ENCODE measurements around the gene FTO.

The FTO gene

GRCh38 chr16:54165174-54165911, 461.4 kb downstream of the FTO start:
- Histone ChIP-seq H3K36me3 (ENCODE audit: insufficient read depth, low read length) (no peaks in the 10 kb centered on the region), H3K9ac (ENCODE audit: low read depth, low read length) (no peak overlapping the region), H3K9me3 (ENCODE audit: control insufficient read depth, insufficient read depth, low read length) (no peaks in the 10 kb centered on the region), H3K4me1 (ENCODE audit: insufficient read depth, low read length) (no peaks in the 10 kb centered on the region)

GRCh38 chr16:54165912-54166865, 462.2 kb downstream of the FTO start:
- no peaks in the 10 kb centered on the region for H3K9me3 ChIP-seq (ENCODE audit: control insufficient read depth, insufficient read depth, low read length)
- H3K36me3 ChIP-seq (ENCODE audit: insufficient read depth, low read length): no peaks in the 10 kb centered on the region
- no peaks in the 10 kb centered on the region for H3K4me1 ChIP-seq (ENCODE audit: insufficient read depth, low read length)
- H3K9ac ChIP-seq (ENCODE audit: low read depth, low read length): no peak overlapping the region

GRCh38 chr16:54169112-54169511, 465.2 kb downstream of the FTO start:
- H3K36me3 ChIP-seq (ENCODE audit: insufficient read depth, low read length): no peaks in the 10 kb centered on the region
- H3K9ac ChIP-seq (ENCODE audit: low read depth, low read length): no peak overlapping the region
- 0 out of 2 replicates have a peak, but pooled peaks cover 1% of the 10 kb centered on the region for H3K4me1 ChIP-seq (ENCODE audit: insufficient read depth, low read length)
- no peaks in the 10 kb centered on the region for H3K9me3 ChIP-seq (ENCODE audit: control insufficient read depth, insufficient read depth, low read length)

- H3K4me1 ChIP-seq (ENCODE audit: insufficient read depth, low read length): peaks cover 13% of the 10 kb centered on the region
- no peaks in the 10 kb centered on the region for H3K36me3 ChIP-seq (ENCODE audit: insufficient read depth, low read length)
- no peak overlapping the region for H3K9ac ChIP-seq (ENCODE audit: low read depth, low read length)
- H3K9me3 ChIP-seq (ENCODE audit: control insufficient read depth, insufficient read depth, low read length): no peaks in the 10 kb centered on the region
These were observed 467.9 kb downstream of the FTO start for GRCh38 chr16:54171626-54172537.

GRCh38 chr16:54173490-54173889, 469.5 kb downstream of the FTO start:
- Histone ChIP-seq H3K9me3 (ENCODE audit: control insufficient read depth, insufficient read depth, low read length) (no peaks in the 10 kb centered on the region), H3K9ac (ENCODE audit: low read depth, low read length) (no peak overlapping the region), H3K4me1 (ENCODE audit: insufficient read depth, low read length) (peaks cover 14% of the 10 kb centered on the region), H3K36me3 (ENCODE audit: insufficient read depth, low read length) (no peaks in the 10 kb centered on the region)

- Histone ChIP-seq H3K9ac (ENCODE audit: low read depth, low read length) (no peak overlapping the region), H3K36me3 (ENCODE audit: insufficient read depth, low read length) (no peaks in the 10 kb centered on the region), H3K9me3 (ENCODE audit: control insufficient read depth, insufficient read depth, low read length) (no peaks in the 10 kb centered on the region), H3K4me1 (ENCODE audit: insufficient read depth, low read length) (peaks cover 14% of the 10 kb centered on the region)
These were observed 470.2 kb downstream of the FTO start for GRCh38 chr16:54174201-54174600.

- no peak overlapping the region for H3K9ac ChIP-seq (ENCODE audit: low read depth, low read length)
- H3K9me3 ChIP-seq (ENCODE audit: control insufficient read depth, insufficient read depth, low read length): no peaks in the 10 kb centered on the region
- H3K4me1 ChIP-seq (ENCODE audit: insufficient read depth, low read length): peaks cover 14% of the 10 kb centered on the region
- no peaks in the 10 kb centered on the region for H3K36me3 ChIP-seq (ENCODE audit: insufficient read depth, low read length)
These were observed 470.8 kb downstream of the FTO start for GRCh38 chr16:54174750-54175149.

- H3K4me1 ChIP-seq (ENCODE audit: insufficient read depth, low read length): peaks cover 14% of the 10 kb centered on the region
- H3K9me3 ChIP-seq (ENCODE audit: control insufficient read depth, insufficient read depth, low read length): no peaks in the 10 kb centered on the region
- H3K9ac ChIP-seq (ENCODE audit: low read depth, low read length): no peak overlapping the region
- no peaks in the 10 kb centered on the region for H3K36me3 ChIP-seq (ENCODE audit: insufficient read depth, low read length)
These were observed 471.2 kb downstream of the FTO start for GRCh38 chr16:54175169-54175551.

GRCh38 chr16:54175552-54176375, 471.8 kb downstream of the FTO start:
- Histone ChIP-seq H3K36me3 (ENCODE audit: insufficient read depth, low read length) (no peaks in the 10 kb centered on the region), H3K4me1 (ENCODE audit: insufficient read depth, low read length) (peaks cover 14% of the 10 kb centered on the region), H3K9ac (ENCODE audit: low read depth, low read length) (no peak overlapping the region), H3K9me3 (ENCODE audit: control insufficient read depth, insufficient read depth, low read length) (no peaks in the 10 kb centered on the region)

- Histone ChIP-seq H3K9ac (ENCODE audit: low read depth, low read length) (no peak overlapping the region), H3K9me3 (ENCODE audit: control insufficient read depth, insufficient read depth, low read length) (no peaks in the 10 kb centered on the region), H3K36me3 (ENCODE audit: insufficient read depth, low read length) (no peaks in the 10 kb centered on the region), H3K4me1 (ENCODE audit: insufficient read depth, low read length) (peaks cover 14% of the 10 kb centered on the region)
These were observed 472.5 kb downstream of the FTO start for GRCh38 chr16:54176376-54176901.

GRCh38 chr16:54177052-54177861, 473.3 kb downstream of the FTO start:
- H3K4me1 ChIP-seq (ENCODE audit: insufficient read depth, low read length): peaks cover 14% of the 10 kb centered on the region
- no peaks in the 10 kb centered on the region for H3K36me3 ChIP-seq (ENCODE audit: insufficient read depth, low read length)
- H3K9ac ChIP-seq (ENCODE audit: low read depth, low read length): no peak overlapping the region
- no peaks in the 10 kb centered on the region for H3K9me3 ChIP-seq (ENCODE audit: control insufficient read depth, insufficient read depth, low read length)

GRCh38 chr16:54177862-54178477, 474.0 kb downstream of the FTO start:
- Histone ChIP-seq H3K9me3 (ENCODE audit: control insufficient read depth, insufficient read depth, low read length) (no peaks in the 10 kb centered on the region), H3K9ac (ENCODE audit: low read depth, low read length) (no peak overlapping the region), H3K4me1 (ENCODE audit: insufficient read depth, low read length) (peaks cover 14% of the 10 kb centered on the region), H3K36me3 (ENCODE audit: insufficient read depth, low read length) (no peaks in the 10 kb centered on the region)
